Heart left ventricle (tissue), 13 donors: Measurements from ENCODE around the gene ITK.

Source experiments
- POLR2A ChIP-seq, 2 donors: fragments of 450-650 bp; IDR thresholded peaks; one replicate each; pipeline ENCODE4 v1.6.1; 2017; ENCODE audit warnings: antibody characterized with exemption in 2 of 2, mild to moderate bottlenecking in 2 of 2, moderate library complexity in 2 of 2
- TF ChIP-seq, protein P1 (sequence below), 12 donors: fragments of 200-600 bp; sonication (generic) in 4 of 12; IDR thresholded peaks; one replicate each; pipeline versions ENCODE4 v1.5.0 to v1.8.0; 2018 to 2022; ENCODE audit warnings: antibody characterized with exemption in 12 of 12, mild to moderate bottlenecking in 5 of 12
- donor health status: ischemic (EF 13 %, LVEDD 7.1; RV severe dilation, severe dysfunction).
- donor health status: DM: no; HTN: yes; CAD: no.
- donor health status: DM: no; HTN: no; CAD: no.
- donor health status: ischemic (EF 25% LVEDD 6.9; RV normal size, moderate dysfunction).
- donor health status: ischemic (EF 25% LVEDD 5.7; RV mildly dilated, moderate dysfunction).
- donor health status: ischemic (EF 35%, LVEDD 5.7; RV mildly dilated, moderate dysfunction).
- donor health status: nonischemic (EF 11% LVEDD 7.7; RV severe dilation, severe dysfunction).
- donor health status: DM: yes; HTN: yes; CAD: no.
- donor health status: PGD.
- donor health status: ischemic (EF 29% LVEDD 5.4; RV normal size, mild dysfunction).
- donor health status: nonischemic (EF 23%, LVEDD 6.1; RV moderate dilation, normal function).

DNA sequence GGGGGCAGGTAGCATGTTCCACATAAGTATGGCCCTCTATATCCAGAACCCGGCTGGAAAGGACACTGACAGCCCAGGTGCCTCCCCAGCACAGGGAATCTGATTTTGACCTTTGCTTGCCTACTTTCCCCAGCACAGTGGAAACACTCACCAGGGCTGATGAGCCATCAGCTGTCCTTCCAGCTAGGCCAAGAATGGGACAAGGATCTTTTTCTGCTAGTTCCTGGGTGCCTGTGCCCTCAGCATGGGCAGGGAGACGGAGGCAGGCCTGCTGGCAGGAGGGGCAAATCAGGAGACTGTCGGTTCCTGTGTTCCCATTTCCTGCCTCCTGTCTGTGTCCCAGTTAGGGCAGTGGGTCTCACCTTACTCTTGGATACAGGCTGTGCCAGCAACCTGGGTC, 86.4 kb downstream of the ITK start:
- TF ChIP-seq, protein P1, sequence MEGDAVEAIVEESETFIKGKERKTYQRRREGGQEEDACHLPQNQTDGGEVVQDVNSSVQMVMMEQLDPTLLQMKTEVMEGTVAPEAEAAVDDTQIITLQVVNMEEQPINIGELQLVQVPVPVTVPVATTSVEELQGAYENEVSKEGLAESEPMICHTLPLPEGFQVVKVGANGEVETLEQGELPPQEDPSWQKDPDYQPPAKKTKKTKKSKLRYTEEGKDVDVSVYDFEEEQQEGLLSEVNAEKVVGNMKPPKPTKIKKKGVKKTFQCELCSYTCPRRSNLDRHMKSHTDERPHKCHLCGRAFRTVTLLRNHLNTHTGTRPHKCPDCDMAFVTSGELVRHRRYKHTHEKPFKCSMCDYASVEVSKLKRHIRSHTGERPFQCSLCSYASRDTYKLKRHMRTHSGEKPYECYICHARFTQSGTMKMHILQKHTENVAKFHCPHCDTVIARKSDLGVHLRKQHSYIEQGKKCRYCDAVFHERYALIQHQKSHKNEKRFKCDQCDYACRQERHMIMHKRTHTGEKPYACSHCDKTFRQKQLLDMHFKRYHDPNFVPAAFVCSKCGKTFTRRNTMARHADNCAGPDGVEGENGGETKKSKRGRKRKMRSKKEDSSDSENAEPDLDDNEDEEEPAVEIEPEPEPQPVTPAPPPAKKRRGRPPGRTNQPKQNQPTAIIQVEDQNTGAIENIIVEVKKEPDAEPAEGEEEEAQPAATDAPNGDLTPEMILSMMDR (IDR thresholded peaks at IDR 0.05) = no peak
- TF ChIP-seq POLR2A (IDR thresholded peaks at IDR 0.05) = no peak
